ENCODE data around the gene KIF3A. TPM values are rescaled to one million over a fixed set of nuclear protein-coding genes. Genes with fewer than 3 reads are reported as not detected.

KIF3A gene
- total and polyA plus RNA-seq, 4 donors, result 0.58 to 1.2 (median 0.86) TPM

- H3K9ac ChIP-seq (ENCODE audit: low read depth in 1 of 2, low read length in 2 of 2), result no peak overlapping the region
- H3K9me3 ChIP-seq (ENCODE audit: control insufficient read depth in 4 of 4, low read length in 3 of 4), result peaks cover 0 to 2% (median 0%) of the 10 kb centered on the region in 4 donors
- no peak overlapping the region for H3K27ac ChIP-seq (ENCODE audit: low read depth in 1 of 2, low read length in 2 of 2)
- no peaks in the 10 kb centered on the region for H3K4me1 ChIP-seq (ENCODE audit: control insufficient read depth in 4 of 4, insufficient read depth in 4 of 4, low read length in 3 of 4)
- no peak for DNase-seq (ENCODE audit: low spot score)
- no peaks in the 10 kb centered on the region for H3K27me3 ChIP-seq (ENCODE audit: control insufficient read depth in 4 of 4, insufficient read depth in 4 of 4, low read length in 3 of 4)
- 99% methylated on average over 1 of the region's 1 CpG for WGBS
- peaks cover 0 to 2% (median under 1%) of the 10 kb centered on the region in 4 donors for H3K36me3 ChIP-seq (ENCODE audit: control insufficient read depth in 4 of 4, insufficient read depth in 3 of 4, low read depth in 1 of 4, low read length in 3 of 4)
- no peak overlapping the region for H3K4me3 ChIP-seq (ENCODE audit: low read depth in 1 of 3, low read length in 3 of 3)
- TF ChIP-seq REST (IDR thresholded peaks at IDR 0.05), result no peak
- TF ChIP-seq FOXA1 (IDR thresholded peaks at IDR 0.05), result no peak
- TF ChIP-seq GABPA (IDR thresholded peaks at IDR 0.05 in 1 of 2, conservative IDR thresholded peaks at IDR 0.05 in 1 of 2), result no peak
- no peak for TF ChIP-seq RAD21 (IDR thresholded peaks at IDR 0.05)
- no peak for TF ChIP-seq SP1 (IDR thresholded peaks at IDR 0.05)
- TF ChIP-seq ZBTB33 (IDR thresholded peaks at IDR 0.05), result no peak
- TF ChIP-seq NR2F2 (IDR thresholded peaks at IDR 0.05), result no peak
- no peak for TF ChIP-seq TAF1 (conservative IDR thresholded peaks at IDR 0.05)
- TF ChIP-seq MAX (IDR thresholded peaks at IDR 0.05), result no peak
- TF ChIP-seq ATF3 (IDR thresholded peaks at IDR 0.05), result no peak
Observed at GRCh38 chr5:132648355-132648754, 89.0 kb downstream of the KIF3A start.

- DNase-seq (ENCODE audit: low spot score), result no peak
- TF ChIP-seq ZBTB33 (IDR thresholded peaks at IDR 0.05) (no peak), RXRA (IDR thresholded peaks at IDR 0.05) (no peak), YY1 (IDR thresholded peaks at IDR 0.05) (no peak)
- H3K36me3 ChIP-seq (ENCODE audit: control insufficient read depth in 4 of 4, insufficient read depth in 3 of 4, low read depth in 1 of 4, low read length in 3 of 4), result peaks cover 0 to 9% (median 9%) of the 10 kb centered on the region in 4 donors
- no peak overlapping the region for H3K27ac ChIP-seq (ENCODE audit: low read depth in 1 of 2, low read length in 2 of 2)
- H3K27me3 ChIP-seq (ENCODE audit: control insufficient read depth in 4 of 4, insufficient read depth in 4 of 4, low read length in 3 of 4), result no peaks in the 10 kb centered on the region
- H3K9ac ChIP-seq (ENCODE audit: low read depth in 1 of 2, low read length in 2 of 2), result no peak overlapping the region
- no peak overlapping the region for H3K4me3 ChIP-seq (ENCODE audit: low read depth in 1 of 3, low read length in 3 of 3)
- WGBS, result 64% methylated on average over 2 of the region's 2 CpGs
- peaks cover 0 to 2% (median 0%) of the 10 kb centered on the region in 4 donors for H3K9me3 ChIP-seq (ENCODE audit: control insufficient read depth in 4 of 4, low read length in 3 of 4)
- H3K4me1 ChIP-seq (ENCODE audit: control insufficient read depth in 4 of 4, insufficient read depth in 4 of 4, low read length in 3 of 4), result no peaks in the 10 kb centered on the region
Observed at GRCh38 chr5:132647473-132647872, 89.9 kb downstream of the KIF3A start.

Data from liver (tissue), 9 donors.